Dendritic cell treated with granulocyte-macrophage colony-stimulating factor and Interleukin-4, amounts not matched to agents 40 ng/mL and 50 ng/mL, for 4 days (primary cell): ENCODE measurements around the gene UXS1.
A peak's percentile ranks its signal among the peaks of the same experiment; 100 is the strongest.

Experiments
- H3K27ac Mint-ChIP-seq: one replicate; pipeline ENCODE4 v1.8.0; 2022; ENCODE audit warnings: mild to moderate bottlenecking, mixed read lengths
- H3K27me3 Mint-ChIP-seq: one replicate; pipeline ENCODE4 v1.8.0; 2022; ENCODE audit warnings: mild to moderate bottlenecking, mixed read lengths
- H3K36me3 Mint-ChIP-seq: one replicate; pipeline ENCODE4 v1.8.0; 2022; ENCODE audit warnings: low read depth, mixed read lengths
- H3K4me1 Mint-ChIP-seq: one replicate; pipeline ENCODE4 v1.8.0; 2022; ENCODE audit warnings: low read depth, mixed read lengths
- H3K4me3 Mint-ChIP-seq: one replicate; pipeline ENCODE4 v1.8.0; 2022; ENCODE audit warnings: mild to moderate bottlenecking, moderate library complexity, mixed read lengths
- H3K9me3 Mint-ChIP-seq: one replicate; pipeline ENCODE4 v1.8.0; 2022; ENCODE audit warnings: mixed read lengths
- intact Hi-C: fragments of 100-400 bp; cut with micrococcal nuclease; formaldehyde crosslinking; loops from one replicate; pipeline ENCODE4 v1.15.0; 2022

UXS1 gene

GRCh38 chr2:106183101-106183696, 10.9 kb downstream of the UXS1 start:
- H3K27ac Mint-ChIP-seq, result peak overlapping the region; percentile 11
- H3K27me3 Mint-ChIP-seq, result no peaks in the 10 kb centered on the region
- H3K4me3 Mint-ChIP-seq, result no peak overlapping the region
- intact Hi-C loops, result no loop called here
- peaks cover 31% of the 10 kb centered on the region for H3K4me1 Mint-ChIP-seq
- no peaks in the 10 kb centered on the region for H3K9me3 Mint-ChIP-seq
- peaks cover 7% of the 10 kb centered on the region for H3K36me3 Mint-ChIP-seq

- H3K27me3 Mint-ChIP-seq, result no peaks in the 10 kb centered on the region
- intact Hi-C loops, result no loop called here
- H3K9me3 Mint-ChIP-seq, result no peaks in the 10 kb centered on the region
- peaks cover 12% of the 10 kb centered on the region for H3K36me3 Mint-ChIP-seq
- H3K27ac Mint-ChIP-seq, result no peak overlapping the region
- no peak overlapping the region for H3K4me3 Mint-ChIP-seq
- H3K4me1 Mint-ChIP-seq, result peaks cover 20% of the 10 kb centered on the region
These were observed 13.0 kb downstream of the UXS1 start for GRCh38 chr2:106181064-106181463.

GRCh38 chr2:106180602-106181001, 13.5 kb downstream of the UXS1 start:
- no peaks in the 10 kb centered on the region for H3K9me3 Mint-ChIP-seq
- intact Hi-C loops, result no loop called here
- peaks cover 20% of the 10 kb centered on the region for H3K4me1 Mint-ChIP-seq
- no peaks in the 10 kb centered on the region for H3K27me3 Mint-ChIP-seq
- H3K4me3 Mint-ChIP-seq, result no peak overlapping the region
- no peak overlapping the region for H3K27ac Mint-ChIP-seq
- peaks cover 12% of the 10 kb centered on the region for H3K36me3 Mint-ChIP-seq

- Mint-ChIP-seq H3K27me3 (no peaks in the 10 kb centered on the region), H3K9me3 (no peaks in the 10 kb centered on the region), H3K4me3 (no peak overlapping the region), H3K27ac (no peak overlapping the region), H3K4me1 (peaks cover 13% of the 10 kb centered on the region), H3K36me3 (peaks cover 12% of the 10 kb centered on the region)
- intact Hi-C loops, result no loop called here
These were observed 15.4 kb downstream of the UXS1 start for GRCh38 chr2:106178716-106179115.

- Mint-ChIP-seq H3K27me3 (no peaks in the 10 kb centered on the region), H3K9me3 (no peaks in the 10 kb centered on the region), H3K4me3 (no peak overlapping the region), H3K27ac (no peak overlapping the region), H3K4me1 (peaks cover 6% of the 10 kb centered on the region), H3K36me3 (peaks cover 12% of the 10 kb centered on the region)
- intact Hi-C loops, result no loop called here
These were observed 16.5 kb downstream of the UXS1 start for GRCh38 chr2:106177581-106177980.

- intact Hi-C loops, result no loop called here
- Mint-ChIP-seq H3K4me1 (peaks cover 6% of the 10 kb centered on the region), H3K27ac (no peak overlapping the region), H3K27me3 (no peaks in the 10 kb centered on the region), H3K9me3 (no peaks in the 10 kb centered on the region), H3K4me3 (no peak overlapping the region), H3K36me3 (peaks cover 12% of the 10 kb centered on the region)
These were observed 17.5 kb downstream of the UXS1 start for GRCh38 chr2:106176446-106177099.

- H3K9me3 Mint-ChIP-seq, result no peaks in the 10 kb centered on the region
These were observed 18.8 kb downstream of the UXS1 start for GRCh38 chr2:106175086-106175850.

GRCh38 chr2:106174056-106174455, 20.0 kb downstream of the UXS1 start:
- Mint-ChIP-seq H3K27ac (no peak overlapping the region), H3K9me3 (no peaks in the 10 kb centered on the region), H3K36me3 (peaks cover 8% of the 10 kb centered on the region), H3K4me1 (peaks cover 7% of the 10 kb centered on the region), H3K4me3 (no peak overlapping the region), H3K27me3 (no peaks in the 10 kb centered on the region)
- intact Hi-C loops, result no loop called here

More at GRCh38 chr2:106175086-106175850, 18.8 kb downstream of the UXS1 start:
- Mint-ChIP-seq H3K4me1 (peaks cover 6% of the 10 kb centered on the region), H3K27me3 (no peaks in the 10 kb centered on the region), H3K27ac (no peak overlapping the region), H3K36me3 (peaks cover 12% of the 10 kb centered on the region), H3K4me3 (no peak overlapping the region)
- intact Hi-C loops, result no loop called here

- Mint-ChIP-seq H3K4me1 (peaks cover 15% of the 10 kb centered on the region), H3K27ac (no peak overlapping the region), H3K36me3 (no peaks in the 10 kb centered on the region), H3K27me3 (no peaks in the 10 kb centered on the region), H3K4me3 (no peak overlapping the region), H3K9me3 (no peaks in the 10 kb centered on the region)
- intact Hi-C loops, result no loop called here
These were observed 21.5 kb downstream of the UXS1 start for GRCh38 chr2:106172649-106173048.

GRCh38 chr2:106168657-106169056, 25.4 kb downstream of the UXS1 start:
- Mint-ChIP-seq H3K9me3 (no peaks in the 10 kb centered on the region), H3K36me3 (peaks cover 6% of the 10 kb centered on the region), H3K4me1 (peaks cover 16% of the 10 kb centered on the region), H3K27ac (no peak overlapping the region), H3K4me3 (no peak overlapping the region), H3K27me3 (no peaks in the 10 kb centered on the region)
- intact Hi-C loops, result no loop called here

- peaks cover 16% of the 10 kb centered on the region for H3K4me1 Mint-ChIP-seq
These were observed 27.0 kb downstream of the UXS1 start for GRCh38 chr2:106167067-106167466.

GRCh38 chr2:106165561-106165960, 28.5 kb downstream of the UXS1 start:
- Mint-ChIP-seq H3K36me3 (peaks cover 15% of the 10 kb centered on the region), H3K27me3 (no peaks in the 10 kb centered on the region), H3K9me3 (no peaks in the 10 kb centered on the region), H3K4me3 (no peak overlapping the region), H3K27ac (no peak overlapping the region), H3K4me1 (peaks cover 25% of the 10 kb centered on the region)
- intact Hi-C loops, result no loop called here

More at GRCh38 chr2:106167067-106167466, 27.0 kb downstream of the UXS1 start:
- Mint-ChIP-seq H3K36me3 (peaks cover 15% of the 10 kb centered on the region), H3K4me3 (no peak overlapping the region), H3K27me3 (no peaks in the 10 kb centered on the region), H3K27ac (no peak overlapping the region), H3K9me3 (no peaks in the 10 kb centered on the region)
- intact Hi-C loops, result no loop called here

GRCh38 chr2:106165029-106165428, 29.1 kb downstream of the UXS1 start:
- Mint-ChIP-seq H3K36me3 (peaks cover 19% of the 10 kb centered on the region), H3K9me3 (no peaks in the 10 kb centered on the region), H3K27me3 (no peaks in the 10 kb centered on the region), H3K27ac (no peak overlapping the region), H3K4me1 (peaks cover 30% of the 10 kb centered on the region), H3K4me3 (no peak overlapping the region)
- intact Hi-C loops, result no loop called here

- intact Hi-C loops, result no loop called here
- Mint-ChIP-seq H3K27me3 (no peaks in the 10 kb centered on the region), H3K4me1 (peaks cover 31% of the 10 kb centered on the region), H3K9me3 (no peaks in the 10 kb centered on the region), H3K36me3 (peaks cover 26% of the 10 kb centered on the region), H3K4me3 (no peak overlapping the region), H3K27ac (no peak overlapping the region)
These were observed 30.1 kb downstream of the UXS1 start for GRCh38 chr2:106163948-106164545.
